OCI-LY7 (cell line): ENCODE measurements around the gene SLCO2A1.

Experiments
- EZH2phosphoT487 ChIP-seq: fragments of 200-600 bp; sonication (generic); IDR thresholded peaks from 2 replicates; pipeline ENCODE4 v1.6.1; 2018; ENCODE audit warnings: low read depth, borderline replicate concordance, mild to moderate bottlenecking, mixed run types, antibody characterized with exemption, low read length, moderate library complexity, mixed read lengths
- TF ChIP-seq, protein P1 (sequence below): fragments of 200-600 bp; sonication (generic); conservative IDR thresholded peaks from 2 replicates; pipeline ENCODE4 v1.5.1; 2014; ENCODE audit warnings: mild to moderate bottlenecking, antibody characterized with exemption, low read length, moderate library complexity, mixed read lengths

- TF ChIP-seq, protein P1, sequence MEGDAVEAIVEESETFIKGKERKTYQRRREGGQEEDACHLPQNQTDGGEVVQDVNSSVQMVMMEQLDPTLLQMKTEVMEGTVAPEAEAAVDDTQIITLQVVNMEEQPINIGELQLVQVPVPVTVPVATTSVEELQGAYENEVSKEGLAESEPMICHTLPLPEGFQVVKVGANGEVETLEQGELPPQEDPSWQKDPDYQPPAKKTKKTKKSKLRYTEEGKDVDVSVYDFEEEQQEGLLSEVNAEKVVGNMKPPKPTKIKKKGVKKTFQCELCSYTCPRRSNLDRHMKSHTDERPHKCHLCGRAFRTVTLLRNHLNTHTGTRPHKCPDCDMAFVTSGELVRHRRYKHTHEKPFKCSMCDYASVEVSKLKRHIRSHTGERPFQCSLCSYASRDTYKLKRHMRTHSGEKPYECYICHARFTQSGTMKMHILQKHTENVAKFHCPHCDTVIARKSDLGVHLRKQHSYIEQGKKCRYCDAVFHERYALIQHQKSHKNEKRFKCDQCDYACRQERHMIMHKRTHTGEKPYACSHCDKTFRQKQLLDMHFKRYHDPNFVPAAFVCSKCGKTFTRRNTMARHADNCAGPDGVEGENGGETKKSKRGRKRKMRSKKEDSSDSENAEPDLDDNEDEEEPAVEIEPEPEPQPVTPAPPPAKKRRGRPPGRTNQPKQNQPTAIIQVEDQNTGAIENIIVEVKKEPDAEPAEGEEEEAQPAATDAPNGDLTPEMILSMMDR: no peak
- TF ChIP-seq EZH2phosphoT487: no peak
Observed at GRCh38 chr3:134054231-134054630, 24.5 kb upstream of the SLCO2A1 start.
